ENCODE data around the gene MXRA7.

MXRA7 gene

DNA sequence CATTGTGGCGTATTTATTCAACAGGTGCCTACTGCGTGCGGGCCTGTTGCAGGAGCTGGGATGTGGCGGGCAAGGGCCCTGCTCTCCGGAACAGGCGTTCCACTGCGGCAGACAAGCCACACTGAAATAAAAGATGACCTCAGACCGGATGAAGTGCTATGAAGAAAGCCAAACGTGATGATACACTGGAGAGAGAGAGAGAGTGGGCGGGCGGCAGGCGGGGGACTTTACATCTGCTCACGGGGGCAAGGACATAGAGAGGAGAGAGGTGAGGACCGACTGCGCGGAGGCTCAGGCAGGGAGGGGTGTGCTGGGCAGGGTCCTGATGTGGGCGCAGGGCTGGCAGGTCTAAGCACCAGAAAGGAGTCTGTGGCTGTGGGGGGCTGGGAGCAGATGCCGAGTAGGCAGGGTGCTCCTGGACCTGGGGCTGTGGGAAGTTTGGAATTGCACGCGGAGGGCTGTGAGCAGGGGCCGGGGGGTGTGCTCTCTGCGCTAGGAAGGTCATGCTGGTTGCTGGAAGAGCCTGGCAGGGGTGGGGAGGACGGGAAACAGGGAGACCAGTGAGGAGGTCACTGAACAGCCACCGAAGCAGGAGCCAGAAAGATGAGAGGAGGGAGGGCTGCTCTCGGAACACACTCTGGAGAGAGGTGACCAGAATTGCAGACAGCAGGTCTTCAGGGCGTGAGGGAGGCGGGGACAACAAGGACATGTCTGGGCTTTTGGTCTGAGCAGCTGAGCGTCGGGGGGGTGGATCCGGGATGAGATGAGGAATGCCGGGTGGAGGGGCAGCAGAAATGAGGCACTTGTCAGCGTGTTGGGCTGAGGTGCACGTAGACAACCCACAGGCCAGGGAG is 9.9 kb downstream of the MXRA7 start (continued):
- TF ChIP-seq, protein P1, sequence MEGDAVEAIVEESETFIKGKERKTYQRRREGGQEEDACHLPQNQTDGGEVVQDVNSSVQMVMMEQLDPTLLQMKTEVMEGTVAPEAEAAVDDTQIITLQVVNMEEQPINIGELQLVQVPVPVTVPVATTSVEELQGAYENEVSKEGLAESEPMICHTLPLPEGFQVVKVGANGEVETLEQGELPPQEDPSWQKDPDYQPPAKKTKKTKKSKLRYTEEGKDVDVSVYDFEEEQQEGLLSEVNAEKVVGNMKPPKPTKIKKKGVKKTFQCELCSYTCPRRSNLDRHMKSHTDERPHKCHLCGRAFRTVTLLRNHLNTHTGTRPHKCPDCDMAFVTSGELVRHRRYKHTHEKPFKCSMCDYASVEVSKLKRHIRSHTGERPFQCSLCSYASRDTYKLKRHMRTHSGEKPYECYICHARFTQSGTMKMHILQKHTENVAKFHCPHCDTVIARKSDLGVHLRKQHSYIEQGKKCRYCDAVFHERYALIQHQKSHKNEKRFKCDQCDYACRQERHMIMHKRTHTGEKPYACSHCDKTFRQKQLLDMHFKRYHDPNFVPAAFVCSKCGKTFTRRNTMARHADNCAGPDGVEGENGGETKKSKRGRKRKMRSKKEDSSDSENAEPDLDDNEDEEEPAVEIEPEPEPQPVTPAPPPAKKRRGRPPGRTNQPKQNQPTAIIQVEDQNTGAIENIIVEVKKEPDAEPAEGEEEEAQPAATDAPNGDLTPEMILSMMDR (tag by site-specific recombination; IDR thresholded peaks at IDR 0.05) = no peak
- TF ChIP-seq, protein P2, sequence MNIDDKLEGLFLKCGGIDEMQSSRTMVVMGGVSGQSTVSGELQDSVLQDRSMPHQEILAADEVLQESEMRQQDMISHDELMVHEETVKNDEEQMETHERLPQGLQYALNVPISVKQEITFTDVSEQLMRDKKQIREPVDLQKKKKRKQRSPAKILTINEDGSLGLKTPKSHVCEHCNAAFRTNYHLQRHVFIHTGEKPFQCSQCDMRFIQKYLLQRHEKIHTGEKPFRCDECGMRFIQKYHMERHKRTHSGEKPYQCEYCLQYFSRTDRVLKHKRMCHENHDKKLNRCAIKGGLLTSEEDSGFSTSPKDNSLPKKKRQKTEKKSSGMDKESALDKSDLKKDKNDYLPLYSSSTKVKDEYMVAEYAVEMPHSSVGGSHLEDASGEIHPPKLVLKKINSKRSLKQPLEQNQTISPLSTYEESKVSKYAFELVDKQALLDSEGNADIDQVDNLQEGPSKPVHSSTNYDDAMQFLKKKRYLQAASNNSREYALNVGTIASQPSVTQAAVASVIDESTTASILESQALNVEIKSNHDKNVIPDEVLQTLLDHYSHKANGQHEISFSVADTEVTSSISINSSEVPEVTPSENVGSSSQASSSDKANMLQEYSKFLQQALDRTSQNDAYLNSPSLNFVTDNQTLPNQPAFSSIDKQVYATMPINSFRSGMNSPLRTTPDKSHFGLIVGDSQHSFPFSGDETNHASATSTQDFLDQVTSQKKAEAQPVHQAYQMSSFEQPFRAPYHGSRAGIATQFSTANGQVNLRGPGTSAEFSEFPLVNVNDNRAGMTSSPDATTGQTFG (tag by site-specific recombination; IDR thresholded peaks at IDR 0.05; ENCODE audit: borderline replicate concordance) = no peak
- TF ChIP-seq ZFP3 (tag by site-specific recombination; IDR thresholded peaks at IDR 0.05; ENCODE audit: low read depth) (no peak), ZNF394 (tag by site-specific recombination; IDR thresholded peaks at IDR 0.05; ENCODE audit: borderline replicate concordance) (peak; percentile 55; the same call in 1 of the 2 replicates), ZNF473 (tag by site-specific recombination; IDR thresholded peaks at IDR 0.05) (no peak), ZNF600 (tag by site-specific recombination; IDR thresholded peaks at IDR 0.05) (peak; percentile 98), ZNF155 (tag by site-specific recombination; IDR thresholded peaks at IDR 0.05) (no peak), REPIN1 (tag by site-specific recombination; IDR thresholded peaks at IDR 0.05; ENCODE audit: low read depth) (no peak), HOXC10 (CRISPR knock-in tag; IDR thresholded peaks at IDR 0.05) (no peak), ZFHX2 (tag by site-specific recombination; conservative IDR thresholded peaks at IDR 0.05) (peak; percentile 98), GLI4 (tag by site-specific recombination; IDR thresholded peaks at IDR 0.05) (no peak), ZNF19 (tag by site-specific recombination; IDR thresholded peaks at IDR 0.05; ENCODE audit: low read depth) (no peak), ZNF624 (tag by site-specific recombination; IDR thresholded peaks at IDR 0.05) (no peak), MYNN (tag by site-specific recombination; IDR thresholded peaks at IDR 0.05; ENCODE audit: borderline replicate concordance) (no peak), KLF9 (tag by site-specific recombination; IDR thresholded peaks at IDR 0.05; ENCODE audit: low read depth) (peak; percentile 35; the same call in 1 of the 2 replicates), KLF8 (tag by site-specific recombination; IDR thresholded peaks at IDR 0.05) (peak; percentile 74), ZBTB8A (tag by site-specific recombination; IDR thresholded peaks at IDR 0.05) (no peak), ZFP41 (tag by site-specific recombination; IDR thresholded peaks at IDR 0.05; ENCODE audit: borderline replicate concordance) (no peak), ZBTB1 (tag by site-specific recombination; IDR thresholded peaks at IDR 0.05) (no peak), PRDM1 (tag by site-specific recombination; IDR thresholded peaks at IDR 0.05) (peak; percentile 87), ZNF202 (tag by site-specific recombination; IDR thresholded peaks at IDR 0.05; ENCODE audit: borderline replicate concordance) (no peak), ZNF140 (tag by site-specific recombination; IDR thresholded peaks at IDR 0.05) (no peak)
- TF ChIP-seq, protein P3, sequence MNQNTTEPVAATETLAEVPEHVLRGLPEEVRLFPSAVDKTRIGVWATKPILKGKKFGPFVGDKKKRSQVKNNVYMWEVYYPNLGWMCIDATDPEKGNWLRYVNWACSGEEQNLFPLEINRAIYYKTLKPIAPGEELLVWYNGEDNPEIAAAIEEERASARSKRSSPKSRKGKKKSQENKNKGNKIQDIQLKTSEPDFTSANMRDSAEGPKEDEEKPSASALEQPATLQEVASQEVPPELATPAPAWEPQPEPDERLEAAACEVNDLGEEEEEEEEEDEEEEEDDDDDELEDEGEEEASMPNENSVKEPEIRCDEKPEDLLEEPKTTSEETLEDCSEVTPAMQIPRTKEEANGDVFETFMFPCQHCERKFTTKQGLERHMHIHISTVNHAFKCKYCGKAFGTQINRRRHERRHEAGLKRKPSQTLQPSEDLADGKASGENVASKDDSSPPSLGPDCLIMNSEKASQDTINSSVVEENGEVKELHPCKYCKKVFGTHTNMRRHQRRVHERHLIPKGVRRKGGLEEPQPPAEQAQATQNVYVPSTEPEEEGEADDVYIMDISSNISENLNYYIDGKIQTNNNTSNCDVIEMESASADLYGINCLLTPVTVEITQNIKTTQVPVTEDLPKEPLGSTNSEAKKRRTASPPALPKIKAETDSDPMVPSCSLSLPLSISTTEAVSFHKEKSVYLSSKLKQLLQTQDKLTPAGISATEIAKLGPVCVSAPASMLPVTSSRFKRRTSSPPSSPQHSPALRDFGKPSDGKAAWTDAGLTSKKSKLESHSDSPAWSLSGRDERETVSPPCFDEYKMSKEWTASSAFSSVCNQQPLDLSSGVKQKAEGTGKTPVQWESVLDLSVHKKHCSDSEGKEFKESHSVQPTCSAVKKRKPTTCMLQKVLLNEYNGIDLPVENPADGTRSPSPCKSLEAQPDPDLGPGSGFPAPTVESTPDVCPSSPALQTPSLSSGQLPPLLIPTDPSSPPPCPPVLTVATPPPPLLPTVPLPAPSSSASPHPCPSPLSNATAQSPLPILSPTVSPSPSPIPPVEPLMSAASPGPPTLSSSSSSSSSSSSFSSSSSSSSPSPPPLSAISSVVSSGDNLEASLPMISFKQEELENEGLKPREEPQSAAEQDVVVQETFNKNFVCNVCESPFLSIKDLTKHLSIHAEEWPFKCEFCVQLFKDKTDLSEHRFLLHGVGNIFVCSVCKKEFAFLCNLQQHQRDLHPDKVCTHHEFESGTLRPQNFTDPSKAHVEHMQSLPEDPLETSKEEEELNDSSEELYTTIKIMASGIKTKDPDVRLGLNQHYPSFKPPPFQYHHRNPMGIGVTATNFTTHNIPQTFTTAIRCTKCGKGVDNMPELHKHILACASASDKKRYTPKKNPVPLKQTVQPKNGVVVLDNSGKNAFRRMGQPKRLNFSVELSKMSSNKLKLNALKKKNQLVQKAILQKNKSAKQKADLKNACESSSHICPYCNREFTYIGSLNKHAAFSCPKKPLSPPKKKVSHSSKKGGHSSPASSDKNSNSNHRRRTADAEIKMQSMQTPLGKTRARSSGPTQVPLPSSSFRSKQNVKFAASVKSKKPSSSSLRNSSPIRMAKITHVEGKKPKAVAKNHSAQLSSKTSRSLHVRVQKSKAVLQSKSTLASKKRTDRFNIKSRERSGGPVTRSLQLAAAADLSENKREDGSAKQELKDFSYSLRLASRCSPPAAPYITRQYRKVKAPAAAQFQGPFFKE (tag by site-specific recombination; IDR thresholded peaks at IDR 0.05; ENCODE audit: borderline replicate concordance) = no peak
- TF ChIP-seq, protein P4, sequence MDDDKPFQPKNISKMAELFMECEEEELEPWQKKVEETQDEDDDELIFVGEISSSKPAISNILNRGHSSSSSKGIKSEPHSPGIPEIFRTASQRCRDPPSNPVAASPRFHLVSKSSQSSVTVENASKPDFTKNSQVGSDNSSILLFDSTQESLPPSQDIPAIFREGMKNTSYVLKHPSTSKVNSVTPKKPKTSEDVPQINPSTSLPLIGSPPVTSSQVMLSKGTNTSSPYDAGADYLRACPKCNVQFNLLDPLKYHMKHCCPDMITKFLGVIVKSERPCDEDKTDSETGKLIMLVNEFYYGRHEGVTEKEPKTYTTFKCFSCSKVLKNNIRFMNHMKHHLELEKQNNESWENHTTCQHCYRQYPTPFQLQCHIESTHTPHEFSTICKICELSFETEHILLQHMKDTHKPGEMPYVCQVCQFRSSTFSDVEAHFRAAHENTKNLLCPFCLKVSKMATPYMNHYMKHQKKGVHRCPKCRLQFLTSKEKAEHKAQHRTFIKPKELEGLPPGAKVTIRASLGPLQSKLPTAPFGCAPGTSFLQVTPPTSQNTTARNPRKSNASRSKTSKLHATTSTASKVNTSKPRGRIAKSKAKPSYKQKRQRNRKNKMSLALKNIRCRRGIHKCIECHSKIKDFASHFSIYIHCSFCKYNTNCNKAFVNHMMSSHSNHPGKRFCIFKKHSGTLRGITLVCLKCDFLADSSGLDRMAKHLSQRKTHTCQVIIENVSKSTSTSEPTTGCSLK (tag by site-specific recombination; IDR thresholded peaks at IDR 0.05) = no peak
- TF ChIP-seq, protein P5, sequence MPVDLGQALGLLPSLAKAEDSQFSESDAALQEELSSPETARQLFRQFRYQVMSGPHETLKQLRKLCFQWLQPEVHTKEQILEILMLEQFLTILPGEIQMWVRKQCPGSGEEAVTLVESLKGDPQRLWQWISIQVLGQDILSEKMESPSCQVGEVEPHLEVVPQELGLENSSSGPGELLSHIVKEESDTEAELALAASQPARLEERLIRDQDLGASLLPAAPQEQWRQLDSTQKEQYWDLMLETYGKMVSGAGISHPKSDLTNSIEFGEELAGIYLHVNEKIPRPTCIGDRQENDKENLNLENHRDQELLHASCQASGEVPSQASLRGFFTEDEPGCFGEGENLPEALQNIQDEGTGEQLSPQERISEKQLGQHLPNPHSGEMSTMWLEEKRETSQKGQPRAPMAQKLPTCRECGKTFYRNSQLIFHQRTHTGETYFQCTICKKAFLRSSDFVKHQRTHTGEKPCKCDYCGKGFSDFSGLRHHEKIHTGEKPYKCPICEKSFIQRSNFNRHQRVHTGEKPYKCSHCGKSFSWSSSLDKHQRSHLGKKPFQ (tag by site-specific recombination; IDR thresholded peaks at IDR 0.05) = no peak

Measured in HEK293 (cell line).